ENCODE data around the gene TTLL13. TPM values are rescaled to one million over a fixed set of nuclear protein-coding genes. Genes with fewer than 3 reads are reported as not detected.

Gene TTLL13
- total and polyA plus RNA-seq, 9 of the 15 experiments (the other 6 are each of a cell fraction or from before 2014, with no cell fraction given), result 0.05 to 0.24 (median 0.11) TPM; not detected in 1

GRCh38 chr15:90227816-90228772 lies 21.3 kb upstream of the TTLL13 start:
- in situ Hi-C loops (cut with MboI), result no loop called here
- FAIRE-seq, result no peak
- H3K36me3 ChIP-seq (ENCODE audit: control insufficient read depth, insufficient read depth, low read length), result peaks cover 92% of the 10 kb centered on the region

More at GRCh38 chr15:90227816-90228772, 21.3 kb upstream of the TTLL13 start:
- Histone ChIP-seq H3K9me1 (ENCODE audit: control insufficient read depth, insufficient read depth, low read length) (no peaks in the 10 kb centered on the region), H3K4me3 (no peak overlapping the region), H3K27me3 (ENCODE audit: control insufficient read depth in 2 of 2, insufficient read depth in 2 of 2, low read length in 2 of 2) (no peaks in the 10 kb centered on the region), H2AFZ (ENCODE audit: low read depth, low read length) (no peak overlapping the region), H3K4me2 (ENCODE audit: insufficient read depth, low read length) (no peak overlapping the region), H3K79me2 (ENCODE audit: control insufficient read depth, insufficient read depth, low read length) (peaks cover 19% of the 10 kb centered on the region), H4K20me1 (replicated peaks; ENCODE audit: control insufficient read depth, insufficient read depth, low read length) (0 out of 2 replicates have a peak, but pooled peaks cover 4% of the 10 kb centered on the region), H3K4me1 (replicated peaks in 1 of 2; ENCODE audit: control insufficient read depth in 2 of 2, insufficient read depth in 2 of 2, low read length in 2 of 2) (peaks cover 7 to 38% of the 10 kb centered on the region in 2 experiments; a peak in 3 of 5 replicates), H3K27ac (ENCODE audit: extremely low read depth, low read depth, low read length) (no peak overlapping the region), H3K9ac (ENCODE audit: insufficient read depth in 1 of 2, low read depth in 2 of 2, low read length in 2 of 2) (peak overlapping the region in 1 of 2 experiments; percentile 50; a peak in 2 of 4 replicates), H3K9me3 (replicated peaks; ENCODE audit: control insufficient read depth, insufficient read depth, low read depth, low read length) (no peaks in the 10 kb centered on the region)
- TF ChIP-seq TRIM25 (IDR thresholded peaks at IDR 0.05; ENCODE audit: borderline replicate concordance), result no peak
- TF ChIP-seq POLR2G (IDR thresholded peaks at IDR 0.05; ENCODE audit: low read depth, low read length), result peak; percentile 63
- no peak for TF ChIP-seq CLOCK (CRISPR knock-in tag; IDR thresholded peaks at IDR 0.05; ENCODE audit: borderline replicate concordance)
- TF ChIP-seq GATA2 (CRISPR knock-in tag; IDR thresholded peaks at IDR 0.05), result no peak
- DNase-seq (ENCODE audit: extremely low read depth in 1 of 4, low spot score in 3 of 4) (no peak), ATAC-seq (no peak)
- WGBS (ENCODE audit: insufficient coverage, low coverage, missing lambda C conversion rate), result 92% methylated on average over 33 of the region's 38 CpGs
- ChIA-PET POLR2A (interaction anchor here (0.6 to 0.9 kb wide), 4 partner anchors 8 to 251 kb away, joined by 3 read pairs; partner anchors contain the start of gene SEMA4B), CTCF (ENCODE audit: low intra/inter-chr PET ratio) (no interaction called here)
- no TSS peak for BruUV-seq (replicated peaks)
- intact Hi-C loops (cut with micrococcal nuclease), result no loop called here

All from K562 (cell line).